ENCODE data around the gene EVI5.

GRCh38 chr1:92516574-92516973 is 268.3 kb downstream of the EVI5 start:
- no peak for TF ChIP-seq CTCF (IDR thresholded peaks at IDR 0.05)
- no peak for TF ChIP-seq POLR2A (IDR thresholded peaks at IDR 0.05)

Measured in body of pancreas (tissue), 4 donors.